NCI-H187 (cell line): Measurements from ENCODE around the gene GOLGA5.

Experiments
- DNase-seq, 2 experiments: peaks; one replicate each; lab custom pipeline; 2025; lab: John Stamatoyannopoulos, UW

The GOLGA5 gene

DNA sequence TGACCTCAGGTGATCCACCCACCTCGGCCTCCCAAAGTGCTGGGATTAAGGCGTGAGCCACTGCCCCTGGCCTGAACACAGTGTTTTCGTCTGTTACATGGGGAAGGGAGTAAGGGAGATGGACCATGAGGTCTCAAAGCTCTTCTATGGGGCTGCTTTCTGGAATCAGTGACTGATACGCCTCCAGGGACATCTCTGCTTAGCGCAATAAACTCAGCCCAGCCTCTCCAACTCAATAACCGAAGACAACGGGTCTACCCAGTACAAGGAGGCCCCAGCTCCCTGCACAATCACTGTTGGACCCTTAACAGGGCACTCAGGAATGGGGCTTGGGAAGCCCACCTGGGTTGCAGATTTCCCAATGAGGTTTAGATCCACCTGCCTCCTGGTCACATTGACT lies 86.2 kb downstream of the GOLGA5 start:
- no peak for DNase-seq

GRCh38 chr14:92880851-92881250 lies 86.7 kb downstream of the GOLGA5 start:
- peak; percentile 42 to 63 for DNase-seq

GRCh38 chr14:92883066-92883465 lies 89.0 kb downstream of the GOLGA5 start:
- no peak for DNase-seq

DNA sequence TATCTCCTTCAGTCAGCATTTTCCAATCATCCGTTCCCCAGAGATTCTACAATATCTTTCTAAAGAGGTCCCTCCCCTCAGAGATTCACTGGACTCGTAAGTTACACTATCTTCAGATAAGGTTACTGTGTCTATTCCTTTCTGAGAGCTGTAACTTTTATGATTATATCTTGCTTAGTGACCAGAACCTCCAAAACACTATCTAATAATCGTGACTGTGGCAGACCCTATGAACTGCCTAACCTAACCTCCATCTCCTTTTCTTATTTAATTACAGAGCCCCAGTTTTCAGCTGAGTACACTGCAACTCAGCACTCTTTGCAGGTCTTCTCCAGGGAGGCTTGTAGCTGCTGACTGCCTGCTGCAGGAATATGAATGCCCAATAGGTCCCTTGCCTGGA lies 90.3 kb downstream of the GOLGA5 start:
- DNase-seq: no peak

GRCh38 chr14:92885279-92886061 lies 91.4 kb downstream of the GOLGA5 start:
- DNase-seq: no peak

DNA sequence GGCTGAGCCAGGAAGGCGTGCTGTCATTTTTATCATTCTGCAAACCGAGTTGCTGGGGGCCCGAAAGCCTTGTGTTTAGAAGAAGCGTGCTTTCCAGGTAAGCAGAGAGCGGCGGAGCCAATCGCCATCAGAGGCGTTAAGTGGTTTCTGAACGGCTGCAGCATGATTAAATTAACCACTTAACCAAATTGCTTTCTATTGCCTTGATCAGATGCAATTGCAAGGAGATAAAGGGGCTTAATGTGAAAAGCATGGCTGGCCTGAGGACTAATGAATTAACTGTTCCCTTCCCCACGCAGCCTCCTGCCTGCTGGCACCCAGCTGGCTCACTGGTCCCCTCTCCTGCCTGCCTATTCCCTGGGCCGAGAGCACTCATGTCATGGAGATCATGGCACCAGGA lies 92.2 kb downstream of the GOLGA5 start:
- DNase-seq: peak; percentile 47 to 69

GRCh38 chr14:92887157-92887556 lies 93.1 kb downstream of the GOLGA5 start:
- no peak for DNase-seq

DNA sequence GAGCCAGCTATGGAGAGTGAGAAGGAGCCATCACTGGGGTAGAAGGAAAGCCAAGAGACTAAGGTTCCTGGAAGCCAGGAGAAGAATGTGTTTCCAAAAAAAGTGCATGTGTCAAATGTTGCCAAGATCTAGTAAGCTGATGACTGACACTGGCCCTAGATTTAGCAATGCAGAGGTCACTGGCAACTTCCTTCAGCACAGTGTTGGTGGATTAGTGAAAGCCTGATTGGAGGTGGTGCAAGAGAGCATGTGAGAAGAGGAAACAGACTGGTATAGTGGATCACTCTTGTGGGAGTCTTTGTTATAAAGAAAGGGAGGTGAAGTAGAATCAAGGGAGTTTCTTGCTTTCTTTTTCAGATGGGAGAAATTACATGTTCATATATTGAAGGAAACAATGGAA lies 94.8 kb downstream of the GOLGA5 start:
- DNase-seq: no peak
